Putamen (tissue), 1 donor: Measurements from ENCODE around the gene CCDC73.
"Not testable (repeated sequence)": the region's sequence is repeated elsewhere in the genome, so short reads cannot be mapped to it uniquely, and the experiment has no call there.

Source experiments
- DNase-seq: peaks from one replicate; pipeline ENCODE4 v3.0.0-alpha.2; 2016; ENCODE audit warnings: low spot score

The CCDC73 gene

DNA sequence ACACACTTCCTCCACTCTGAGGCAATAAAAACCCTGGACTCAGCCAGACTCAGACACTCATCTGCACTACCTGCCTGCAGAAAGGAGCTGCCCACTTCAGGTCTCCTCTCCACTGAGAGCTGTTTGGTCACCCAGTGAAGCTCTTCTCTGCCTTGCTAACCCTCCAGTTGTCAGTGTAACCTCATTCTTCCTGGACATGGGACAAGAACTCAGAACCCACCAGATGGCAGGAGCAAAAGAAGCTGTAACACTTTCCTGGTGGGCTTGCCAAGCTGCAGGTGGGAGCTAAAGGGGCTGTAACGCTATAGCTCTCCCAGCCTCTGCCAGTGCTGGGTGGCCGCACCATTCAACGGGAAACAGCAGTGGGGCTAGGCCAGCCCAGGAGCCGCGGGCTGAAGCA, 89.7 kb downstream of the CCDC73 start:
- no peak for DNase-seq

DNA sequence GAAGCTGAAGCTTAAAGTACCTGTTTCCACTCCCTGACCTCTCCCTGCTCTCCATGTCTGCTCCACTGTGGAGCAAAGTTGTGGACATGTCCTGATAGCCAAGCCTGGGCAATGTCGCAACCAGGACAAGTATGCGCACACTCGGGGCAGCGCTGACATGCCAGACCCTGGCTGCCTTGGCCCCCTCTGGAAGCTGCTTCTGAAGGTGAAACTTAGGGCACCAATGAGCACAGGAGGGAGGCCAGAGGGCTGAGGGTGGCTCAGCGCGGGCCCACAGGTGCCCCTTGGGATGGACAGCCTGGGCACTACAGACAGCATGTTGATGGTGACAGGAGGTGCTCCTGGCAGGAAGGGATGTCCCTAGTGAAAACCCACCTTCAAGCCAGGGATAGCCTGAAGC, 90.2 kb downstream of the CCDC73 start:
- DNase-seq, result no peak

- no peak for DNase-seq
These were observed 92.8 kb downstream of the CCDC73 start for GRCh38 chr11:32701616-32702015.

GRCh38 chr11:32698579-32698978, 95.9 kb downstream of the CCDC73 start:
- DNase-seq, result no peak

DNA sequence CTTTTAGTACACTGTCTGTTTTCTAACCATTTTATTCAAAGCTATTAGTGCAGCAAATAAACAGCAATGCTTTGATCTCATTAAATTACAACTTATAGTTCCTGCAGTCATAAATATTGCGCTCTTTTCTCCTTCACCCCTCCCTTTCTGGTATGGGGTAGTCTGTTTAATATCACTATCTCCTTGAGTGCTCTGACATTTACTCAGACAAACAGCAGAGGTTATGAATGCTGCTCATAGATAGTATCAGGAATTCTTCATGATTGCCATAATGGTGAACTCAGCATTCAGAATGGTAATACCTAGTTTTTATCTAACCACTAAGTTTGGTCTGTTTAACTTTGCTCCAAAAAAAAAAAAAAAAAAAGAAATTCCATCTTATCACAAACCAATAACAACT, 123.4 kb downstream of the CCDC73 start:
- DNase-seq, result no peak

- DNase-seq, result no peak
These were observed 134.8 kb downstream of the CCDC73 start for GRCh38 chr11:32659672-32660071.

DNA sequence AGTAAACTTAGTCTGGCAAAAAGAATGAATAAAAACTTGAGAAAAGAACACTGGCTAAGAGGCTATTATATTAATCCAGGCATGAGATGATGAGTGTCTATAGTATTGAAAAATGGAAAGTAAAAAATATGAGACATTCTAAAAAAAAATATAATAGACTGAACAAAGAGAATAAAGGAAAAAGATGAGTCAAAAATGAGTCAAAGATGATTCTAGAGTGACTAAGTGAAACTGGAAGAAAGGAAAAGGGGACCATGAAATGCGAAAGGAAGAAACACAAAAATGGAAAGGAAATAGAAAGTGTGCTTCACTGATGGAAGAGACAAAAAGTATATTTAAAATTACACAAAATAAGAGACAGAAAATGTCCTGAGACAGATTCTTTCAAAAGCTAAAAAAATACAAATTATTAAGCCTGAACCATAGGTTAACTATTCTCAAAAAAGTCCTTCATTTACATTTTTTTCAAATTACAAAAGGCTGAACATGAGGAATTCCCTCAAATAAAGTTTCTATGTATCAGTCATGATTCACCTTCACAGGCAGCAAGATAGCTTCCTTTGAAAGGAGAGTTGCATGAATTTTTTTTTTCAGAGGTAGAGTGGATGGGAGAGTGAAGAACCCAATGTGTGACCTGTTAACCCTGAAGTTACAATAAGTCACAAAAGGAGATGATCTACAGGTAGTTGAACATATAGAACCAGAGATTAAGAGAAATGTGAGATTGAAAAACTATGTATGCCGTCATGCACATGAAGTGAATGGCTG, 135.6 kb downstream of the CCDC73 start:
- no peak for DNase-seq

GRCh38 chr11:32643526-32643925, 150.9 kb downstream of the CCDC73 start:
- no peak for DNase-seq

GRCh38 chr11:32641361-32641760, 153.1 kb downstream of the CCDC73 start:
- DNase-seq, result no peak

DNA sequence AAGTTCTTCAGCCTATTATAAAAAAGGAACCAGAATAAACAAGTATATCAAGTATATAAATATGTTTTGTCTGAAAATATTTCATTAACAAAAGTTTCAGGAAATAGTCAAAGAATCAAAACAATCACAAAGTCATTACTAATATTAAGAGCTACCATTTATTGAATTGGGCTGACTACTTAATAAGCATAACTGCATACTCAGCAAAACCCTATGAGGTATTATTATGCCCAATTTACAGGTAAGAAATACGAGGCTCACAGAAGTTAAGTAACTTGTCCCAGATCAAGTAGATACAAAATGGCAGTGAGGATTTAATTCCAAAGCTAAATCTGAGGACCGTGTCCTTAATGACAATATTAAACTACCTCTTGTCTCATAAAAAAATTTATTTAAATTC, 158.6 kb downstream of the CCDC73 start:
- no peak for DNase-seq

GRCh38 chr11:32630844-32631243, 163.6 kb downstream of the CCDC73 start:
- no peak for DNase-seq

- DNase-seq, result no peak
These were observed 177.6 kb downstream of the CCDC73 start for GRCh38 chr11:32616903-32617302.

DNA sequence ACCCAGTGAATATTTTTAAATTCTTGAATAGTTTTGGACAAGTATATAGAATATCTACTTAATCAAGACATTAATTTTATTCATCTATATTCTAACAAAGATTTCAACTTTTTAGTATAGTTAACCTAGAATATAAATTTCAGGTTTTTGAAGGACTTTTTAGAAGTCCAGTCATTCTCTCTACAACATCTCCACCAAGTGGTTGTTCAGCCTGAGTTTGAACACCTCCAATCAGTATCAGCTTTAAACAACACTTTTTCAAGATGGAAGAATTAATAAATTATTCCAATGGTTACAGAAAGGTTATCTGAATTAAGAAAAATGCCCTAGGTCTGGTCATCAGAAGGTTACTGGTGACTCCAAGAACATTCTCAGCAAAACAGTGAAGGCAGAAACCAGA, 179.0 kb downstream of the CCDC73 start:
- no peak for DNase-seq

DNA sequence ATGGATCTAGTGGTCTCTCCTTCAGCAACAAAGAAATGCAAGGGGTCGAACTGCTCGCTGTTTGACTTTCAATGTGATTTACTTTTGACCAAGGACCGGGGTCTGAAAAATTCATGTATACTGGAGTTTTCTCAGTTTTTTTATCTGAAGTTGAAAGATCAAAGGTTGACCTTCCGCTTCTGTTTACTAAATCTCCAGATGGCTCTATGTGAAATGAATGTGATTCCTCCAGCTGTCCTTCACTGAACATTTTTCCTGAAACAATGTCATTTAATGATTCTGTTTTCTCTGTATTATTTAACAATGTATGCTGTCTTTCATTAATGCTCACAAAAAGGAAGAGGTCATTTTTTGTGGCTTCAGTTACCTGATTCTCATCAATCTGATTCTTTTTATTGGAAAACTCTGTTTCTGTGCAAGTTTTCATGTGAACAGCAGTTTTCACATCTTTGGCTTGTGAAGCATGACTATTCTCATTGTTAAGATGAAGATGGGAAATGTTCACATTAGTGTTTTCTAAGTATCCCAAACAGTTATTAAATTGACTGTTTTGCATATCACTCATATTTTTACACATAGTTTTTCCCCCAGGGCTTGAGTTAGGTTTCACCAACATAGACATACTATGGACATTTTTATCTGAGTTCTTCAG, 180.8 kb downstream of the CCDC73 start:
- no peak for DNase-seq

GRCh38 chr11:32610797-32611352, 183.6 kb downstream of the CCDC73 start:
- DNase-seq, result no peak

DNA sequence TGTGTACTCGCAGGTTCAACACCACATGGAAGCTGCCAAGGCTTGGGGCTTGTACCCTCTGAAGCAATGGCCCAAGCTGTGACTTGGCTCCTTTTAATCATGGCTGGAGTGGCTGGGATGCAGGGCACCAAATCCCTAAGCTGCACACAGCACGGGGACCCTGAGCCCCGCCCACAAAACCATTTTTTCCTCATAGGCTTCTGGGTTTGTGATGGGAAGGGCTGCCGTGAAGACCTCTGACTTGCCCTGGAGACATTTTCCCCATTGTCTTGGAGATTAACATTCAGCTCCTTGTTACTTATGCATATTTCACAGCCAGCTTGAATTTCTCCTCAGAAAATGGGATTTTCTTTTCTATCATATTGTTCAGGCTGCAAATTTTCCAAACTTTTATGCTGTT, 185.6 kb downstream of the CCDC73 start:
- not testable (repeated sequence) for DNase-seq

DNA sequence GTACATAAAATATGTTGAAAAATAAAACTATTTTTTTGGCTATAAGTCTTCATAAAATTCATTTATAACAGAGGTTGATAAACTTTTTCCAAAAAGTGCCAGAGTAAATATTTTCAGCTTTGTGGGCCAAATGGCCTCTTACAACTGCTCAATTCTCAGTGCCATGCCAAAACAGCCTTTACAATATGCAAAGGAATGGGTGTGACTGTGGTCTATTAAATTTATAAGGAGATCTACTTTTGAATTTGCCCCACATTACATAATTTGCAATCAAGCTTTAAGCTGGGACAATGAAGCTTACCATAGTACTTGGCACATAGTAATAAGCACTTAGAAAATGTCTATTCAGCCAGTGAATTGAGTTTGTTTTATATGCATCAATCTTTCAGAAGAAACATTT, 188.2 kb downstream of the CCDC73 start:
- no peak for DNase-seq

DNA sequence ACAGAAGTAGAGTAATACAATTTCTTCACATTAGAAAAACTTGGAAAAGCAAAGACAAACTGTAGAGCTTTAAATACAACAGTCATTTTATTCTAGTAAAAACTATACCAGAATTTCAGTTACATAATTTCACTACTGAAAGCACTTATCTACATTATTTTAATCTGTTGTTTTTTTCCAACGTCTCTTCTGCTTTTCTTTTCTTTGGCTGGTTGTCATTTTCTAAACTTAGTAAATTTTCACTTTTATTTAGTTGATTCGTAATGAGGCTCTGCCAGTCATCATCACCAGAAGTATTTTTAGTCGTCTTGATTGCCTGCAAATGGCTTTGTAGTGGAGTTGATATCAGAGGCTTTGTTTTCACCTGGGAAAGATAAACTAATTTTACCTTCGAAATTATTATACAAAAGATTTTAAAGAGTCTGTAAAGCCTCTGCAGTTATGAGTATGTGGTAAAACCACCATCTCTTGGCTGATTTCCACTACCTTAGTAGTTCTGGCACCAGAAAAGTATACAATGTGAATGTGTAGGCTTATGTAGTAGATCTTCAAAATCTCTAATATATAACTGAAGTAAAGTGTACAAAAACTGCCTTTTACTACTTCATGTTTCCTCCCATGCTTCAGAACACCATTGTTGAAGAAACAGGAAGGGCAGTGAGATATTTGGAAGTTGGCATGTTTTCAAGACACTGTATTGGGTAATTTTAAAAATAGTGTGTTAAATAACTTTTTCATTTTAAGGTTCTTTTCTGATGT, 191.6 kb downstream of the CCDC73 start:
- no peak for DNase-seq

DNA sequence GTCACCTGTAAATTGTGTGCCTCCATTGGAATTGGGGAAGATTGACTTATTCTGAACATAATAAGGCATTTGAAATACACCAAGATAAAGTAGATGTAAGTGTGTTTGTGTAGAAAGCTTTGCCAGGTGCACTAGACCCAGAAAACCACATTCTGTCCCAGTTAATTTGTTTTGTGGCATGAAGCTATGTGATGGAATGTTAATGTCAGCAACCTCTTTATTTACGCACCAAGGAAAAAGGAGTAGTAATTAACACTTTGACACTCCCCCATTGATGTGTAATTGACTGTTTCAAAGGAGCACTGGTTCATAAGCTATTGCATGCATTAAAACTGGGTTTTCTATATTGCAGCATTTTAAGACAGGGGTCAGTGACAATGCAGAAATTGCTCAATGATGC, 196.5 kb downstream of the CCDC73 start:
- DNase-seq, result no peak

DNA sequence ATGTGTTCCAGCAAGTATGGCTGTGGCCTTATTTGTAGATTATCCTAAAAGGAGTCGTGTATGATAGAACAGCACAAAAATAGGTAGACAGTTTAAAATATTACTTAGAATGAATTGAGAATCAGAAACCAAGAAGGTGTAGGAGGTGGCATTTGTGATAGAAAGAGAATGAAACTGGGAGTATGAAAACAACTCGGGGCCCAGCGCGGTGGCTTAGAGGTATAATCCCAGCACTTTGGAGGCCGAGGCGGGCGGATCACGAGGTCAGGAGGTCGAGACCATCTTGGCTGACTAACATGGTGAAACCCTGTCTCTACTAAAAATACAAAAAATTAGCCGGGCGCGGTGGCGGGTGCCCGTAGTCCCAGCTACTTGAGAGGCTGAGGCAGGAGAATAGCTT, 198.3 kb downstream of the CCDC73 start:
- DNase-seq, result not testable (repeated sequence)

DNA sequence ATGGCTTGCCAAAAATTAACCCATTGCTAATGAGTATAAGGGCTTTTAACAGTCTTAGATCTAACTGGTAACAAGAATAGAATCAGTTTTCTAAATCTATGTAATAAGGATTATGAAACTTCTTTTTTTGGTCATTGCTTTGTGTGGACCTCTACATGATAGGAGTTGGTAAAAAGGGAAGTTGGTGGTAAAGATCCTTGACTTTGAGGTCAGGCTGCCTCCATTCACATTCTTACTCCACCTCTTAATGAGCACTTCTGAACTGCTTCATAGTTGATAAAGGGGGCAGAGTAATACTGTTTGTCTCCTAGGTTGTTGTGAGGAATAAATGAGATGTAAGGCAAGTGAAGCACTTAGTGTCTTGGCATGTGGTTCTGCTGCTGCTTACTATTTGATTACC, 200.2 kb downstream of the CCDC73 start:
- DNase-seq, result no peak

DNA sequence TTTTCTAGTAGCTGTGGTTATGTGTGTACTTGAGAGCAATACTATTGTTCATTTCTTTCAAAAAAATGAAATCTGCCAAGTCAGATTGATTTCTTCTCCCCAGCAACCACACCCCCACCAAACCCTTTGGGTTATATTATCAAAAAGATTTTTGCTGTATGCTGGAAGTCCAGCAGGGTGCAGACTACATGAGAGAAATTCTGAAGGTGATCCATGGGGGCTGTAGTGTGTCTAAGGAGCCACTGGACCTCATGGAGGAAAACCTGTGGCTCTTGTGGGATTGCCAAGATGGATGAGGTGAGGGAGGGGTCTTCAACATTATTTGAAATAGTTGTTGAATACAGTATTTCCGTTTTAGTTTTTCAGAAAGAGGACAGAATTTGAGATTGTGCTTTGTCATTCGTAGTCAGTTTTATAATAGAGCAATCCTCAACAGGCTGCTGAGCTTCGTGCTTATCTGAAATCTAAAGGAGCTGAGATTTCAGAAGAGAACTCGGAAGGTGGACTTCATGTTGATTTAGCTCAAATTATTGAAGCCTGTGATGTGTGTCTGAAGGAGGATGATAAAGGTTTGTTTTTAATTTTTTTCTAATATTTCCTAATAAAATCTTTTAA, 207.8 kb downstream of the CCDC73 start:
- no peak for DNase-seq
